Ishikawa (cell line): ENCODE measurements around the gene DENND4C.

Source experiments
- TF ChIP-seq, protein P1 (sequence below): IDR thresholded peaks from 2 replicates; pipeline ENCODE4 v1.6.1; 2012
- TF ChIP-seq, protein P2 (sequence below): IDR thresholded peaks from 2 replicates; pipeline ENCODE4 v1.6.1; 2012; ENCODE audit warnings: low read depth, mild to moderate bottlenecking

- TF ChIP-seq, protein P1, sequence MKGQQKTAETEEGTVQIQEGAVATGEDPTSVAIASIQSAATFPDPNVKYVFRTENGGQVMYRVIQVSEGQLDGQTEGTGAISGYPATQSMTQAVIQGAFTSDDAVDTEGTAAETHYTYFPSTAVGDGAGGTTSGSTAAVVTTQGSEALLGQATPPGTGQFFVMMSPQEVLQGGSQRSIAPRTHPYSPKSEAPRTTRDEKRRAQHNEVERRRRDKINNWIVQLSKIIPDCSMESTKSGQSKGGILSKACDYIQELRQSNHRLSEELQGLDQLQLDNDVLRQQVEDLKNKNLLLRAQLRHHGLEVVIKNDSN = no peak
- TF ChIP-seq, protein P2, sequence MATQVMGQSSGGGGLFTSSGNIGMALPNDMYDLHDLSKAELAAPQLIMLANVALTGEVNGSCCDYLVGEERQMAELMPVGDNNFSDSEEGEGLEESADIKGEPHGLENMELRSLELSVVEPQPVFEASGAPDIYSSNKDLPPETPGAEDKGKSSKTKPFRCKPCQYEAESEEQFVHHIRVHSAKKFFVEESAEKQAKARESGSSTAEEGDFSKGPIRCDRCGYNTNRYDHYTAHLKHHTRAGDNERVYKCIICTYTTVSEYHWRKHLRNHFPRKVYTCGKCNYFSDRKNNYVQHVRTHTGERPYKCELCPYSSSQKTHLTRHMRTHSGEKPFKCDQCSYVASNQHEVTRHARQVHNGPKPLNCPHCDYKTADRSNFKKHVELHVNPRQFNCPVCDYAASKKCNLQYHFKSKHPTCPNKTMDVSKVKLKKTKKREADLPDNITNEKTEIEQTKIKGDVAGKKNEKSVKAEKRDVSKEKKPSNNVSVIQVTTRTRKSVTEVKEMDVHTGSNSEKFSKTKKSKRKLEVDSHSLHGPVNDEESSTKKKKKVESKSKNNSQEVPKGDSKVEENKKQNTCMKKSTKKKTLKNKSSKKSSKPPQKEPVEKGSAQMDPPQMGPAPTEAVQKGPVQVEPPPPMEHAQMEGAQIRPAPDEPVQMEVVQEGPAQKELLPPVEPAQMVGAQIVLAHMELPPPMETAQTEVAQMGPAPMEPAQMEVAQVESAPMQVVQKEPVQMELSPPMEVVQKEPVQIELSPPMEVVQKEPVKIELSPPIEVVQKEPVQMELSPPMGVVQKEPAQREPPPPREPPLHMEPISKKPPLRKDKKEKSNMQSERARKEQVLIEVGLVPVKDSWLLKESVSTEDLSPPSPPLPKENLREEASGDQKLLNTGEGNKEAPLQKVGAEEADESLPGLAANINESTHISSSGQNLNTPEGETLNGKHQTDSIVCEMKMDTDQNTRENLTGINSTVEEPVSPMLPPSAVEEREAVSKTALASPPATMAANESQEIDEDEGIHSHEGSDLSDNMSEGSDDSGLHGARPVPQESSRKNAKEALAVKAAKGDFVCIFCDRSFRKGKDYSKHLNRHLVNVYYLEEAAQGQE = no peak
These were observed 5.9 kb upstream of the DENND4C start for GRCh38 chr9:19224563-19224962.
